Measurements from ENCODE around the gene CYSRT1.

DNA sequence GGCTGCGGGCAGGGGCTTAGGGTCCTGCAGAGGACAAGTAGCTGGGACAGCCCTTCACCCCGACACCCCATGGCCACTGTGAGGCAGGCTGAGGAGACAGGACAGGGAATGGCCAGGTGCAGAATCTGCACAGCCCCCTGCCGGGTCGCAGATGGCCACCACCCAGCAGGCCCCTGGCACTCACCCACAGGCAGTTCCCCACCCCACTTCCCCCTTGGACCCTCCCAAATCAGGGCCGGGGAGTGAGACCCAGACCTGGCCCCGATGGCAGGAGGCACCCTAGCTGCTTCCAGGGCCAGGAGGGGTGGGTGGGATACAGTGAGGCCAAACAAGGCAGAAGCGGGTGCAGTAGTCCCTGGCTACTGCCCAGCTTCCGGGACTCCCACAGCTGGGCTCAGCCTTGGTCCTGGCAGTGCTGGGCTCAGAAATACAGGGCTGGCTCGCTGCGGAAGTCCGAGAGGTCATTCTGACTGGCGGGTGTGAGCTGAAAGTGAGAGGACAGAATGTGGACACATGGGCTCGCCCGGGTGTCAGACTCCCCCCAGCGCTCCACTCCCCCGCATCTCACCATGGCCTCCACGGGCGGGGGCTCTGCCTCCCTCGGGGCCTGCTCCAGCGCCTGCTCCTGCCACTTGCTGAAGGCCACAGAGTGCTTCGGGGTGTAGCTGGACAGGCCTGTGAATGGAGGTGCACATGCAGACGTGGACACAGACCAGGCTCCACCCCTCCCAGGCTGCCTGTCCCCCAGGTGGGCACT lies 33.1 kb upstream of the CYSRT1 start:
- TF ChIP-seq, protein P1, sequence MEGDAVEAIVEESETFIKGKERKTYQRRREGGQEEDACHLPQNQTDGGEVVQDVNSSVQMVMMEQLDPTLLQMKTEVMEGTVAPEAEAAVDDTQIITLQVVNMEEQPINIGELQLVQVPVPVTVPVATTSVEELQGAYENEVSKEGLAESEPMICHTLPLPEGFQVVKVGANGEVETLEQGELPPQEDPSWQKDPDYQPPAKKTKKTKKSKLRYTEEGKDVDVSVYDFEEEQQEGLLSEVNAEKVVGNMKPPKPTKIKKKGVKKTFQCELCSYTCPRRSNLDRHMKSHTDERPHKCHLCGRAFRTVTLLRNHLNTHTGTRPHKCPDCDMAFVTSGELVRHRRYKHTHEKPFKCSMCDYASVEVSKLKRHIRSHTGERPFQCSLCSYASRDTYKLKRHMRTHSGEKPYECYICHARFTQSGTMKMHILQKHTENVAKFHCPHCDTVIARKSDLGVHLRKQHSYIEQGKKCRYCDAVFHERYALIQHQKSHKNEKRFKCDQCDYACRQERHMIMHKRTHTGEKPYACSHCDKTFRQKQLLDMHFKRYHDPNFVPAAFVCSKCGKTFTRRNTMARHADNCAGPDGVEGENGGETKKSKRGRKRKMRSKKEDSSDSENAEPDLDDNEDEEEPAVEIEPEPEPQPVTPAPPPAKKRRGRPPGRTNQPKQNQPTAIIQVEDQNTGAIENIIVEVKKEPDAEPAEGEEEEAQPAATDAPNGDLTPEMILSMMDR (IDR thresholded peaks at IDR 0.05), result no peak
- no peak for TF ChIP-seq POLR2A (IDR thresholded peaks at IDR 0.05)

Measured in testis (tissue), 2 donors.